ENCODE results near the gene DROSHA.

DNA sequence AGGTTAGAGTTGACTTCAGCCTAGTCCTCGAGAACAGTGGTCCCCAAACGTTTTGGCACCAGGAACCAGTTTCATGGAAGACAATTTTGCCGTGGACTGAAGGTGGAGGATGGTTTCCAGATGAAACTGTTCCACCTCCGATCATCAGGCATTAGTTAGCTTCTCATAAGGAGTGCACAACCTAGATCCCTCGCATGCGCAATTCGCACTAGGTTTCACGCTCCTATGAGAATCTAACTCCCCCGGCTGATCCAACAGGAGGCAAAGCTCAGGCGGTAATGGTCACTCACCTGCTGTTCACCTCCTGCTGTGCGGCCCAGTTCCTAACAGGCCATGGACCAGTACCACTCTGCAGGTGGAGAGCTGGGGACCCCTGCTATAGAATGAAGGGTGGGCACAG is 174.9 kb downstream of the DROSHA start:
- TF ChIP-seq, protein P1, sequence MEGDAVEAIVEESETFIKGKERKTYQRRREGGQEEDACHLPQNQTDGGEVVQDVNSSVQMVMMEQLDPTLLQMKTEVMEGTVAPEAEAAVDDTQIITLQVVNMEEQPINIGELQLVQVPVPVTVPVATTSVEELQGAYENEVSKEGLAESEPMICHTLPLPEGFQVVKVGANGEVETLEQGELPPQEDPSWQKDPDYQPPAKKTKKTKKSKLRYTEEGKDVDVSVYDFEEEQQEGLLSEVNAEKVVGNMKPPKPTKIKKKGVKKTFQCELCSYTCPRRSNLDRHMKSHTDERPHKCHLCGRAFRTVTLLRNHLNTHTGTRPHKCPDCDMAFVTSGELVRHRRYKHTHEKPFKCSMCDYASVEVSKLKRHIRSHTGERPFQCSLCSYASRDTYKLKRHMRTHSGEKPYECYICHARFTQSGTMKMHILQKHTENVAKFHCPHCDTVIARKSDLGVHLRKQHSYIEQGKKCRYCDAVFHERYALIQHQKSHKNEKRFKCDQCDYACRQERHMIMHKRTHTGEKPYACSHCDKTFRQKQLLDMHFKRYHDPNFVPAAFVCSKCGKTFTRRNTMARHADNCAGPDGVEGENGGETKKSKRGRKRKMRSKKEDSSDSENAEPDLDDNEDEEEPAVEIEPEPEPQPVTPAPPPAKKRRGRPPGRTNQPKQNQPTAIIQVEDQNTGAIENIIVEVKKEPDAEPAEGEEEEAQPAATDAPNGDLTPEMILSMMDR (IDR thresholded peaks at IDR 0.05), result no peak
- no peak for TF ChIP-seq POLR2A (IDR thresholded peaks at IDR 0.05)

All from body of pancreas (tissue), 4 donors.